AG04450 (cell line): ENCODE results near the gene MMP21. TPM values are rescaled to one million over a fixed set of nuclear protein-coding genes. Genes with fewer than 3 reads are reported as not detected.

Source experiments
- CTCF ChIA-PET: fragments of 300-600, 350-600 bp; formaldehyde crosslinking; extraction: SDS; loops from one replicate; lab custom pipeline; 2022; ENCODE audit warnings: antibody characterized with exemption, inconsistent platforms; lab: Charles Lee
- POLR2A ChIA-PET: fragments of 350-600 bp; formaldehyde crosslinking; extraction: SDS; loops from one replicate; lab custom pipeline; 2021; ENCODE audit warnings: antibody characterized with exemption, inconsistent platforms; lab: Yijun Ruan, JAX
- DNase-seq: peaks from one replicate; pipeline ENCODE4 v3.0.0-alpha.2; 2011; ENCODE audit warnings: low read depth, low spot score
- H3K27ac ChIP-seq: one replicate; pipeline ENCODE4 v1.5.1; 2012; ENCODE audit warnings: low read depth, low read length, control low read depth
- H3K27me3 ChIP-seq: one replicate; pipeline ENCODE4 v1.6.0; 2012; ENCODE audit warnings: low read length; ENCODE audit not compliant: control insufficient read depth, insufficient read depth
- H3K4me3 ChIP-seq: 2 replicates; pipeline ENCODE4 v1.5.1; 2011; ENCODE audit warnings: mild to moderate bottlenecking, low read depth, low read length, control low read depth
- H3K9me3 ChIP-seq: 2 replicates; pipeline ENCODE4 v1.5.1; 2012; ENCODE audit warnings: low read length; ENCODE audit not compliant: control insufficient read depth, insufficient read depth
- polyA plus RNA-seq: library from polyadenylated mRNA; depleted of rRNA; stranded (reverse); fragments of >200 nt; gene quantifications from 2 replicates; pipeline ENCODE4 v1.2.3, GENCODE V29; 2011
- TF ChIP-seq, protein P1 (sequence below): IDR thresholded peaks from 2 replicates; pipeline ENCODE4 v1.5.1; 2011; ENCODE audit warnings: low read depth, low read length, control low read depth, inconsistent platforms

Gene MMP21
- polyA plus RNA-seq, 1 experiment = 0.07 TPM

GRCh38 chr10:125739994-125740679 is 35.5 kb downstream of the MMP21 start:
- H3K27me3 ChIP-seq = no peaks in the 10 kb centered on the region
- TF ChIP-seq, protein P1, sequence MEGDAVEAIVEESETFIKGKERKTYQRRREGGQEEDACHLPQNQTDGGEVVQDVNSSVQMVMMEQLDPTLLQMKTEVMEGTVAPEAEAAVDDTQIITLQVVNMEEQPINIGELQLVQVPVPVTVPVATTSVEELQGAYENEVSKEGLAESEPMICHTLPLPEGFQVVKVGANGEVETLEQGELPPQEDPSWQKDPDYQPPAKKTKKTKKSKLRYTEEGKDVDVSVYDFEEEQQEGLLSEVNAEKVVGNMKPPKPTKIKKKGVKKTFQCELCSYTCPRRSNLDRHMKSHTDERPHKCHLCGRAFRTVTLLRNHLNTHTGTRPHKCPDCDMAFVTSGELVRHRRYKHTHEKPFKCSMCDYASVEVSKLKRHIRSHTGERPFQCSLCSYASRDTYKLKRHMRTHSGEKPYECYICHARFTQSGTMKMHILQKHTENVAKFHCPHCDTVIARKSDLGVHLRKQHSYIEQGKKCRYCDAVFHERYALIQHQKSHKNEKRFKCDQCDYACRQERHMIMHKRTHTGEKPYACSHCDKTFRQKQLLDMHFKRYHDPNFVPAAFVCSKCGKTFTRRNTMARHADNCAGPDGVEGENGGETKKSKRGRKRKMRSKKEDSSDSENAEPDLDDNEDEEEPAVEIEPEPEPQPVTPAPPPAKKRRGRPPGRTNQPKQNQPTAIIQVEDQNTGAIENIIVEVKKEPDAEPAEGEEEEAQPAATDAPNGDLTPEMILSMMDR = no peak
- ChIA-PET CTCF (no interaction called here), POLR2A (no interaction called here)
- no peak overlapping the region for H3K4me3 ChIP-seq
- no peak overlapping the region for H3K27ac ChIP-seq
- H3K9me3 ChIP-seq = no peaks in the 10 kb centered on the region
- DNase-seq = no peak

DNA sequence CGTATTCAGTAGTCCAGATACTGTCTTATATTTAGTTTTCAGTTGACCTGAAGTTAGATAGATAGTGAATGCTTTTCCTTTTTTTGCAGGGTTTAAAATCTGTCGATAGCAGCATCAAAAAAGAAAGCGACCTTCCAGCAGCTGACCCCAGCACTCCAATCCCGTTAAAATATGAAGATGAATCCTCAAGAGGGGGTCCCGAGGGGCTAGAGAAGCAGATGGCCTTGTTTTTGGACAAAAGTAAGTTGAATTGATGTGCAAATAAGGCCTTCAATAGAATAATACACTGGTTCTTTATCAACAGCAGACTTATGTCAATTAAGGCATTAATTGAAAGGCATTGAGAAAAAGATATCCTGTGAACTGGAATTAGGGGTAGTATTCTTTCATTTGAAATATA is 37.4 kb downstream of the MMP21 start:
- Histone ChIP-seq H3K9me3 (no peaks in the 10 kb centered on the region), H3K27me3 (no peaks in the 10 kb centered on the region), H3K4me3 (no peak overlapping the region), H3K27ac (no peak overlapping the region)
- ChIA-PET POLR2A (no interaction called here), CTCF (no interaction called here)
- no peak for DNase-seq
- TF ChIP-seq, protein P1 = no peak

DNA sequence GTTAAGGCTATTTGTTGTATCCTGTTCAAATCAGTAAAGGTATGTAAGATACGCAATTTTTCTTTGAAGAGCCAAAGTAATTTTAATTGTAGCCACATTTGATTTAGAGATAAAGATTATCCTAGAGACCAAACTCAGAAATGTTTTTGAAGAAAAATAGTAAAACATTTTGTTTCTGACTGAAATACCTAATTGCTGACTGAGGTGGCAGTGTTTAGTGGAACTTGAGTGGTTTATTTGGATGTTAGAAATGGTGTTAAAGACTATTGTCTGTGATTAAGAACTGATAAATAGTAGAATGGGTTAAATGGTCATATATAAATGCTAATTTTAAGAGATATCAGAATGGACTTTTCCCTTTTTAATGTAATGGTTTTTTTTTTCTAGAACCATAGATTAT is 40.8 kb downstream of the MMP21 start:
- Histone ChIP-seq H3K27me3 (no peaks in the 10 kb centered on the region), H3K27ac (no peak overlapping the region), H3K9me3 (no peaks in the 10 kb centered on the region), H3K4me3 (no peak overlapping the region)
- no peak for DNase-seq
- POLR2A ChIA-PET = no interaction called here
- CTCF ChIA-PET = no interaction called here
- TF ChIP-seq, protein P1 = 0 out of 2 replicates have a peak, but pooled peaks have one; percentile 9

DNA sequence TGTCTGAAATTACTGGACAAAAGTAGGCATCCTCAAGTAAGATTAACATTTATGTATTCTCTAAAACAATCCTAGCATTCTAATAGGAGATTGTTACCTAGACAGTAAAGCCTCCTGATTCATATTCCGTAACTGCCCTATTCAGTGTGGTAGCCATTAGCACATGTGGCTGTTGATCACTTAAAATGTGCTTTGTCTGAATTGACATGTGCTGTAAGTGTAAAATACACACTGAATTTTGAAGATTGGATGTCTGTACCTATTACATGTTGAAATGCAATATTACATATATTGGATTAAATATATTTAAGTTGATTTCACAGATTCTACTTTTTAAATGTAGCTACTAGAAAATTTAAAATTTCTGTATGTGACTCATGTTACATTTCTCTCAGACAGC is 41.5 kb downstream of the MMP21 start:
- ChIA-PET POLR2A (interaction anchor here (0.8 kb wide), 1 partner anchor 15 kb away, joined by 3 read pairs; the partner anchor contains the start of gene EDRF1), CTCF (interaction anchor here (0.7 kb wide), 1 partner anchor 47 kb away, joined by 3 read pairs; no protein-coding TSS in a partner anchor)
- Histone ChIP-seq H3K27me3 (no peaks in the 10 kb centered on the region), H3K4me3 (no peak overlapping the region), H3K27ac (no peak overlapping the region), H3K9me3 (no peaks in the 10 kb centered on the region)
- TF ChIP-seq, protein P1 = no peak
- DNase-seq = no peak

- Histone ChIP-seq H3K27me3 (no peaks in the 10 kb centered on the region), H3K4me3 (no peak overlapping the region), H3K27ac (no peak overlapping the region), H3K9me3 (no peaks in the 10 kb centered on the region)
- TF ChIP-seq, protein P1 = no peak
- no peak for DNase-seq
- CTCF ChIA-PET = no interaction called here
- POLR2A ChIA-PET = no interaction called here
These were observed 48.2 kb downstream of the MMP21 start for GRCh38 chr10:125727436-125727835.
